GM18867 (cell line): ENCODE data around the gene EXOSC5.
A peak's percentile ranks its signal among the peaks of the same experiment; 100 is the strongest.
"Not testable (repeated sequence)": the region's sequence is repeated elsewhere in the genome, so short reads cannot be mapped to it uniquely, and the experiment has no call there.

Experiments
- ATAC-seq: cut with Tn5 transposase; IDR thresholded peaks from one replicate; pipeline ENCODE4 v1.9.1; 2021; ENCODE audit warnings: mild to moderate bottlenecking, moderate library complexity; ENCODE audit not compliant: unreplicated experiment

The EXOSC5 gene

GRCh38 chr19:41351339-41352245 is 45.6 kb downstream of the EXOSC5 start:
- peak; percentile 42 for ATAC-seq

GRCh38 chr19:41350735-41351338 is 46.3 kb downstream of the EXOSC5 start:
- ATAC-seq, result no peak

- ATAC-seq, result not testable (repeated sequence)
These were observed 50.2 kb downstream of the EXOSC5 start for GRCh38 chr19:41346916-41347315.

GRCh38 chr19:41344162-41344561 is 53.0 kb downstream of the EXOSC5 start:
- no peak for ATAC-seq

GRCh38 chr19:41341669-41342490 is 55.3 kb downstream of the EXOSC5 start:
- ATAC-seq, result no peak

- ATAC-seq, result no peak
These were observed 57.2 kb downstream of the EXOSC5 start for GRCh38 chr19:41339936-41340335.
